MM.1S (cell line): ENCODE results near the gene SIL1.

Experiments
- DNase-seq: peaks from one replicate; pipeline ENCODE4 v3.0.0-alpha.2; 2015
- H2AFZ ChIP-seq: fragments of 300-600 bp; sonication (generic); 2 replicates; pipeline ENCODE4 v1.6.0; 2016; ENCODE audit warnings: antibody characterized with exemption, low read length
- H3F3A ChIP-seq: fragments of 300-600 bp; sonication (generic); 2 replicates; pipeline ENCODE4 v1.6.1; 2016; ENCODE audit warnings: mild to moderate bottlenecking, antibody characterized with exemption, low read length, moderate library complexity, mixed read lengths; ENCODE audit not compliant: insufficient read depth
- H3K27ac ChIP-seq: fragments of 300-600 bp; sonication (generic); 2 replicates; pipeline ENCODE4 v1.5.1; 2016; ENCODE audit warnings: mild to moderate bottlenecking, low read length
- H3K27me3 ChIP-seq: fragments of 300-600 bp; sonication (generic); replicated peaks from 2 replicates; pipeline ENCODE4 v1.6.0; 2016; ENCODE audit warnings: low read length; ENCODE audit not compliant: insufficient read depth
- H3K36me3 ChIP-seq: fragments of 300-600 bp; sonication (generic); replicated peaks from 2 replicates; pipeline ENCODE4 v1.6.1; 2016; ENCODE audit warnings: mild to moderate bottlenecking, low read length, mixed read lengths; ENCODE audit not compliant: insufficient read depth
- H3K4me1 ChIP-seq: fragments of 300-600 bp; sonication (generic); 2 replicates; pipeline ENCODE4 v1.6.1; 2016; ENCODE audit warnings: low read length, mixed read lengths
- H3K4me2 ChIP-seq: fragments of 300-600 bp; sonication (generic); 2 replicates; pipeline ENCODE4 v1.6.0; 2016; ENCODE audit warnings: low read depth, low read length
- H3K4me3 ChIP-seq: fragments of 300-600 bp; sonication (generic); 2 replicates; pipeline ENCODE4 v1.5.1; 2016; ENCODE audit warnings: low read length, mixed read lengths
- H3K79me2 ChIP-seq: fragments of 300-600 bp; sonication (generic); 2 replicates; pipeline ENCODE4 v1.6.1; 2016; ENCODE audit warnings: mixed run types, low read length, mixed read lengths
- H3K9ac ChIP-seq: fragments of 300-600 bp; sonication (generic); 2 replicates; pipeline ENCODE4 v1.6.1; 2016; ENCODE audit warnings: low read length, mixed read lengths
- H3K9me2 ChIP-seq: fragments of 300-600 bp; sonication (generic); replicated peaks from 2 replicates; pipeline ENCODE4 v1.6.1; 2016; ENCODE audit warnings: mild to moderate bottlenecking, low read length, mixed read lengths; ENCODE audit not compliant: insufficient read depth
- H3K9me3 ChIP-seq: fragments of 300-600 bp; sonication (generic); replicated peaks from 2 replicates; pipeline ENCODE4 v1.6.1; 2016; ENCODE audit warnings: mild to moderate bottlenecking, low read length, mixed read lengths; ENCODE audit not compliant: insufficient read depth
- H4K20me1 ChIP-seq: fragments of 300-600 bp; sonication (generic); 2 replicates; pipeline ENCODE4 v1.6.1; 2016; ENCODE audit warnings: mild to moderate bottlenecking, low read length, moderate library complexity, mixed read lengths; ENCODE audit not compliant: insufficient read depth
- CTCF ChIP-seq: fragments of 300-600 bp; sonication (generic); IDR thresholded peaks from 2 replicates; pipeline ENCODE4 v1.5.1; 2016; ENCODE audit warnings: antibody characterized with exemption, low read length, mixed read lengths
- EZH2 ChIP-seq: fragments of 300-600 bp; sonication (generic); optimal IDR thresholded peaks from 2 replicates; pipeline ENCODE3; 2017; ENCODE audit warnings: low read depth, mild to moderate bottlenecking, antibody characterized with exemption, low read length, mixed read lengths
- EZH2phosphoT487 ChIP-seq: fragments of 300-600 bp; sonication (generic); IDR thresholded peaks from 2 replicates; pipeline ENCODE4 v1.6.1; 2018; ENCODE audit warnings: antibody characterized with exemption, low read length

SIL1 gene

GRCh38 chr5:139025651-139026050 is 172.5 kb downstream of the SIL1 start:
- no peak overlapping the region for H2AFZ ChIP-seq
- no peaks in the 10 kb centered on the region for H4K20me1 ChIP-seq
- no peak overlapping the region for H3K27ac ChIP-seq
- DNase-seq: no peak
- no peaks in the 10 kb centered on the region for H3K36me3 ChIP-seq
- no peak overlapping the region for H3K9ac ChIP-seq
- no peak overlapping the region for H3K4me3 ChIP-seq
- H3K79me2 ChIP-seq: no peaks in the 10 kb centered on the region
- H3F3A ChIP-seq: no peaks in the 10 kb centered on the region
- TF ChIP-seq EZH2phosphoT487 (no peak), CTCF (no peak)
- H3K9me3 ChIP-seq: no peaks in the 10 kb centered on the region
- H3K9me2 ChIP-seq: no peaks in the 10 kb centered on the region
- no peaks in the 10 kb centered on the region for H3K27me3 ChIP-seq
- no peak overlapping the region for H3K4me2 ChIP-seq
- H3K4me1 ChIP-seq: no peaks in the 10 kb centered on the region

- no peaks in the 10 kb centered on the region for H4K20me1 ChIP-seq
These were observed 174.9 kb downstream of the SIL1 start for GRCh38 chr5:139023286-139023685.

GRCh38 chr5:139022528-139022927 is 175.6 kb downstream of the SIL1 start:
- DNase-seq: no peak
- Histone ChIP-seq H3K9ac (no peak overlapping the region), H3K27me3 (no peaks in the 10 kb centered on the region), H4K20me1 (no peaks in the 10 kb centered on the region), H3K4me3 (no peak overlapping the region), H3K4me1 (no peaks in the 10 kb centered on the region), H3K9me2 (no peaks in the 10 kb centered on the region), H3K27ac (no peak overlapping the region), H3K36me3 (no peaks in the 10 kb centered on the region), H3K79me2 (no peaks in the 10 kb centered on the region), H3F3A (no peaks in the 10 kb centered on the region), H3K4me2 (no peak overlapping the region), H3K9me3 (no peaks in the 10 kb centered on the region), H2AFZ (no peak overlapping the region)
- TF ChIP-seq EZH2phosphoT487: no peak
- no peak for TF ChIP-seq CTCF
- no peak for TF ChIP-seq EZH2

More at GRCh38 chr5:139023286-139023685, 174.9 kb downstream of the SIL1 start:
- Histone ChIP-seq H3K9me2 (no peaks in the 10 kb centered on the region), H2AFZ (no peak overlapping the region), H3K9me3 (no peaks in the 10 kb centered on the region), H3K79me2 (no peaks in the 10 kb centered on the region), H3K4me1 (no peaks in the 10 kb centered on the region), H3K27ac (no peak overlapping the region), H3K9ac (no peak overlapping the region), H3K36me3 (no peaks in the 10 kb centered on the region), H3K27me3 (no peaks in the 10 kb centered on the region), H3K4me3 (no peak overlapping the region), H3K4me2 (no peak overlapping the region), H3F3A (no peaks in the 10 kb centered on the region)
- TF ChIP-seq CTCF: no peak
- no peak for TF ChIP-seq EZH2phosphoT487
- TF ChIP-seq EZH2: no peak
- no peak for DNase-seq
